ENCODE results near the gene NIN. TPM values are rescaled to one million over a fixed set of nuclear protein-coding genes. Genes with fewer than 3 reads are reported as not detected.
"Not testable (repeated sequence)": the region's sequence is repeated elsewhere in the genome, so short reads cannot be mapped to it uniquely, and the experiment has no call there.

The NIN gene
- total RNA-seq, 1 experiment from 2014 or later: 8.5 TPM

GRCh38 chr14:50725761-50726160, 105.2 kb downstream of the NIN start:
- Histone ChIP-seq H3K36me3 (replicated peaks; ENCODE audit: control insufficient read depth, insufficient read depth, low read length) (peaks cover 7% of the 10 kb centered on the region), H3K4me3 (ENCODE audit: insufficient read depth, low read depth, low read length) (no peak overlapping the region), H3K27me3 (ENCODE audit: control insufficient read depth, insufficient read depth, low read length) (no peaks in the 10 kb centered on the region)
- DNase-seq: no peak

- no peak overlapping the region for H3K4me3 ChIP-seq (ENCODE audit: insufficient read depth, low read depth, low read length)
- no peaks in the 10 kb centered on the region; the same call in 1 of the 2 replicates for H3K36me3 ChIP-seq (replicated peaks; ENCODE audit: control insufficient read depth, insufficient read depth, low read length)
- H3K27me3 ChIP-seq (ENCODE audit: control insufficient read depth, insufficient read depth, low read length): no peaks in the 10 kb centered on the region
- DNase-seq: no peak
These were observed 110.8 kb downstream of the NIN start for GRCh38 chr14:50719911-50720759.

- no peaks in the 10 kb centered on the region for H3K27me3 ChIP-seq (ENCODE audit: control insufficient read depth, insufficient read depth, low read length)
- no peak for DNase-seq
- H3K4me3 ChIP-seq (ENCODE audit: insufficient read depth, low read depth, low read length): no peak overlapping the region
- no peaks in the 10 kb centered on the region for H3K36me3 ChIP-seq (replicated peaks; ENCODE audit: control insufficient read depth, insufficient read depth, low read length)
These were observed 112.0 kb downstream of the NIN start for GRCh38 chr14:50718949-50719348.

- H3K27me3 ChIP-seq (ENCODE audit: control insufficient read depth, insufficient read depth, low read length): no peaks in the 10 kb centered on the region
- H3K4me3 ChIP-seq (ENCODE audit: insufficient read depth, low read depth, low read length): no peak overlapping the region
These were observed 113.2 kb downstream of the NIN start for GRCh38 chr14:50717811-50718210.

GRCh38 chr14:50714450-50715073, 116.4 kb downstream of the NIN start:
- peak; percentile 40 for DNase-seq
- H3K27me3 ChIP-seq (ENCODE audit: control insufficient read depth, insufficient read depth, low read length): no peaks in the 10 kb centered on the region
- no peak overlapping the region for H3K4me3 ChIP-seq (ENCODE audit: insufficient read depth, low read depth, low read length)
- no peaks in the 10 kb centered on the region for H3K36me3 ChIP-seq (replicated peaks; ENCODE audit: control insufficient read depth, insufficient read depth, low read length)

More at GRCh38 chr14:50717811-50718210, 113.2 kb downstream of the NIN start:
- no peak for DNase-seq
- H3K36me3 ChIP-seq (replicated peaks; ENCODE audit: control insufficient read depth, insufficient read depth, low read length): no peaks in the 10 kb centered on the region

- no peak for DNase-seq
- Histone ChIP-seq H3K36me3 (replicated peaks; ENCODE audit: control insufficient read depth, insufficient read depth, low read length) (no peaks in the 10 kb centered on the region), H3K27me3 (ENCODE audit: control insufficient read depth, insufficient read depth, low read length) (no peaks in the 10 kb centered on the region), H3K4me3 (ENCODE audit: insufficient read depth, low read depth, low read length) (no peak overlapping the region)
These were observed 119.9 kb downstream of the NIN start for GRCh38 chr14:50711043-50711442.

GRCh38 chr14:50705026-50705593, 125.9 kb downstream of the NIN start:
- Histone ChIP-seq H3K27me3 (ENCODE audit: control insufficient read depth, insufficient read depth, low read length) (no peaks in the 10 kb centered on the region), H3K4me3 (ENCODE audit: insufficient read depth, low read depth, low read length) (no peak overlapping the region), H3K36me3 (replicated peaks; ENCODE audit: control insufficient read depth, insufficient read depth, low read length) (no peaks in the 10 kb centered on the region)
- DNase-seq: no peak

GRCh38 chr14:50704454-50705010, 126.4 kb downstream of the NIN start:
- no peaks in the 10 kb centered on the region for H3K36me3 ChIP-seq (replicated peaks; ENCODE audit: control insufficient read depth, insufficient read depth, low read length)
- no peaks in the 10 kb centered on the region for H3K27me3 ChIP-seq (ENCODE audit: control insufficient read depth, insufficient read depth, low read length)
- no peak for DNase-seq

GRCh38 chr14:50697659-50698290, 133.2 kb downstream of the NIN start:
- Histone ChIP-seq H3K27me3 (ENCODE audit: control insufficient read depth, insufficient read depth, low read length) (no peaks in the 10 kb centered on the region), H3K4me3 (ENCODE audit: insufficient read depth, low read depth, low read length) (no peak overlapping the region), H3K36me3 (replicated peaks; ENCODE audit: control insufficient read depth, insufficient read depth, low read length) (no peaks in the 10 kb centered on the region)
- no peak for DNase-seq

More at GRCh38 chr14:50704454-50705010, 126.4 kb downstream of the NIN start:
- H3K4me3 ChIP-seq (ENCODE audit: insufficient read depth, low read depth, low read length): no peak overlapping the region

GRCh38 chr14:50694260-50694659, 136.7 kb downstream of the NIN start:
- not testable (repeated sequence) for H3K36me3 ChIP-seq (replicated peaks; ENCODE audit: control insufficient read depth, insufficient read depth, low read length); DNase-seq; H3K4me3 ChIP-seq (ENCODE audit: insufficient read depth, low read depth, low read length); H3K27me3 ChIP-seq (ENCODE audit: control insufficient read depth, insufficient read depth, low read length)

GRCh38 chr14:50688875-50689274, 142.1 kb downstream of the NIN start:
- DNase-seq: no peak

GRCh38 chr14:50679674-50680073, 151.3 kb downstream of the NIN start:
- DNase-seq: no peak
- Histone ChIP-seq H3K4me3 (ENCODE audit: insufficient read depth, low read depth, low read length) (no peak overlapping the region), H3K36me3 (replicated peaks; ENCODE audit: control insufficient read depth, insufficient read depth, low read length) (no peaks in the 10 kb centered on the region), H3K27me3 (ENCODE audit: control insufficient read depth, insufficient read depth, low read length) (no peaks in the 10 kb centered on the region)

More at GRCh38 chr14:50688875-50689274, 142.1 kb downstream of the NIN start:
- Histone ChIP-seq H3K4me3 (ENCODE audit: insufficient read depth, low read depth, low read length) (no peak overlapping the region), H3K27me3 (ENCODE audit: control insufficient read depth, insufficient read depth, low read length) (no peaks in the 10 kb centered on the region), H3K36me3 (replicated peaks; ENCODE audit: control insufficient read depth, insufficient read depth, low read length) (no peaks in the 10 kb centered on the region)

- Histone ChIP-seq H3K27me3 (ENCODE audit: control insufficient read depth, insufficient read depth, low read length) (no peaks in the 10 kb centered on the region), H3K36me3 (replicated peaks; ENCODE audit: control insufficient read depth, insufficient read depth, low read length) (no peaks in the 10 kb centered on the region), H3K4me3 (ENCODE audit: insufficient read depth, low read depth, low read length) (no peak overlapping the region)
- no peak for DNase-seq
These were observed 152.8 kb downstream of the NIN start for GRCh38 chr14:50678163-50678562.

GRCh38 chr14:50677527-50678063, 153.4 kb downstream of the NIN start:
- no peak for DNase-seq
- Histone ChIP-seq H3K36me3 (replicated peaks; ENCODE audit: control insufficient read depth, insufficient read depth, low read length) (no peaks in the 10 kb centered on the region), H3K27me3 (ENCODE audit: control insufficient read depth, insufficient read depth, low read length) (no peaks in the 10 kb centered on the region), H3K4me3 (ENCODE audit: insufficient read depth, low read depth, low read length) (no peak overlapping the region)

All from H7 (cell line).